ENCODE measurements around the gene KLHL7.

DNA sequence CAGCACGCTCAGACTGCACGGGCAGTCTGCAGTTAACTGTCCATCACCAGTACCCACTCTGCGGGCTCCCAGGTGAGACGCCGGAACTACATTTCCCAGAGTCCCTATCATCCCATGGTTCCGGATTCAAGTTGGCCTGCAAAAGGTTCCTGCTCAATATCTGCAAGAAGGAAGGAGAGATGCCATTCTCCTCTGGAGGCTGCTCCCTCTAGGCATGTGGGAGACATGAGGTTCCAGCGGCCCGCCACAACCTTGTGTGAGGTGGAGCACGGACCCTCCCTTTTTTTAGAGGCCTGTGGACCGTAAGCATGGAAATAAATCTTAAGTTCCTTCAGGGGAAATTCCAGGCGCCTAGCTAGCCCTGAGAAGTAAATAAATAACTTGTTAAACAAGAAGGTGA is 106.0 kb downstream of the KLHL7 start:
- TF ChIP-seq EZH2phosphoT487 (IDR thresholded peaks at IDR 0.05; ENCODE audit: insufficient read depth, low read depth) (no peak), EZH2 (IDR thresholded peaks at IDR 0.05; ENCODE audit: insufficient read depth, poor library complexity, severe bottlenecking) (no peak)
